ENCODE results near the gene TNNC2.
"Not testable (repeated sequence)": the region's sequence is repeated elsewhere in the genome, so short reads cannot be mapped to it uniquely, and the experiment has no call there.

TNNC2 gene

GRCh38 chr20:45827030-45827652 is at the start of gene TNNC2:
TNNC2 (minus strand) TSS chr20:45827312; CDS start chr20:45827248, 64 bp downstream.
- no peak for DNase-seq (ENCODE audit: low read depth, low spot score)

DNA sequence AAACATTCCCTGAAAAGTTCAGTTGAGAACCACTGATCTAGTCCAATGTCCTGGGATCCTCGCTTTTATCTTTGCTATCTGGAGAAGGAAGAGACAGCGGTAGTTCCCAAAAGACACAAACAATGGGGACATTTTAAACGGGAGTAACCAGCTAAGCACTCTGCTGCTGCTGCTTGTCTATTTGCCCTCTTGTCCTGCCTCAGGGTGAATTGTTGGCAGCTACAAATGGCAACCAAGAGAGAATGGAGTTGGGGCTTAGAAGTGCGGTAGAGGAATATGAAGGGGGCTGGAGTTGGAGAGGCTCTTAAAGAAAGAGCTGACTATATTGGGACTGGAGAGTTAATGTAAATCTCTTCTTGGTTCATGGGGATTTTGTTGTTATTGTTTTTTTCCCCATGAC is 47.5 kb upstream of the TNNC2 start:
- no peak for DNase-seq (ENCODE audit: low read depth, low spot score)

DNA sequence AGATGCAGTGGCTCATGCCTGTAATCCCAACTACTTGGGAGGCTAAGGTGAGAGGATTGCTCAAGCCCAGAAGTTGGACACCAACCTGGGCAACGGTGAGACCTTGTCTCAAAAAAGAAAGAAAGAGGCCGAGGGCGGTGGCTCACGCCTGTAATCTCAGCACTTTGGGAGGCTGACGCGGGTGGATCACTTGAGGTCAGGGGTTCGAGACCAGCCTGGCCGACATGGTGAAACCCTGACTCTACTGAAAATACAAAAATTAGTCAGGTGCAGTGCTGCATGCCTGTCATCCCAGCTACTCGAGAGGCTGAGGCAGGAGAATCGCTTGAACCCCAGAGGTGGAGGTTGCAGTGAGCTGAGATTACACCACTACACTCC is 47.0 kb upstream of the TNNC2 start:
- not testable (repeated sequence) for DNase-seq (ENCODE audit: low read depth, low spot score)

- DNase-seq (ENCODE audit: low read depth, low spot score), result no peak
Observed at GRCh38 chr20:45873409-45874103, 46.4 kb upstream of the TNNC2 start.

- no peak for DNase-seq (ENCODE audit: low read depth, low spot score)
Observed at GRCh38 chr20:45872626-45873025, 45.5 kb upstream of the TNNC2 start.

DNA sequence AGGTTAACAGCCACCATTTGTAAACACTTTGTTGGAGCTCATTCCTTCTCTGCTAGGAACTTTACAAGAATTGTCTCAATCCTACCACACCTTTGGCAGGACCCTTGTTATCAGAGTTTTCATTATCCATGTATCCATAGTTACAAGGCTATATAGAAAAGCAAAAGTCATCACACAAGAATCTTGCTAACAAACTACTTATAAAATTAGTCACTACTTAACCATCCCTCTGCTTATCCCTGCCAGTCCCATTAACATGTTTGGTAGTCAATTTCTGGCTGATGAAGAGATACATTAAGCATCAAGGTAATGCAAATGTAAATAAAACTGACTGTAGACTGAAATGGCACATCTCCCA is 40.7 kb upstream of the TNNC2 start:
- DNase-seq (ENCODE audit: low read depth, low spot score), result no peak

DNA sequence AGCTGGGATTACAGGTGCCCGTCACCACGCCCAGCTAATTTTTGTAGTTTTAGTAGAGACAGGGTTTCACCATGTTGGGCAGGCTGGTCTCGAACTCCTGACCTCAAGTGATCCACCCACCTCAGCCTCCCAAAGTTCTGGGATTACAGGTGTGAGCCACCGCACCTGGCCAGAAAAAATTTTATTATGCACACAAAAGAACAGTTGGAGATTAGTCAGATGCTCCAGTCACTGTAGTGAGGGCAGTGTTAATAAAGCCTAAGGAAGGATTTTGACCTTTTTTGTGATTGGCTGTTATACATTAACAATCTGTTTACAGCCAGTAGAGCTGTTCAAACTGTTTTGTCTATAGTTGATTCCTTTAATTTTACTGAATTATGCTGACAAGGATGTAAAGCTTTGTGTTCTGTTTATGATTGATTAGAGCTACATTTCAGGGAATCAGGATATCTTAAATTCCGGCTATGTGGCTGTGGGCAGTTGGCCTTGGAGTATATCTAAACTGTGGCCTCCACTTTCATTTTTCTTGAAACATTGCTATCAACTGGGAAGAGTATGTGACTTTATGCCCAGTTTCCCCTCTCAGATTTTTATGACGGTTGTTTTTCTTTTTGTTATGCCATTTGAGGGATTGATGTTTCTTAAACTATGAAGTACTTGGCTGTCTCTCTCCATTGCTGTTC is 40.2 kb upstream of the TNNC2 start:
- no peak for DNase-seq (ENCODE audit: low read depth, low spot score)

DNA sequence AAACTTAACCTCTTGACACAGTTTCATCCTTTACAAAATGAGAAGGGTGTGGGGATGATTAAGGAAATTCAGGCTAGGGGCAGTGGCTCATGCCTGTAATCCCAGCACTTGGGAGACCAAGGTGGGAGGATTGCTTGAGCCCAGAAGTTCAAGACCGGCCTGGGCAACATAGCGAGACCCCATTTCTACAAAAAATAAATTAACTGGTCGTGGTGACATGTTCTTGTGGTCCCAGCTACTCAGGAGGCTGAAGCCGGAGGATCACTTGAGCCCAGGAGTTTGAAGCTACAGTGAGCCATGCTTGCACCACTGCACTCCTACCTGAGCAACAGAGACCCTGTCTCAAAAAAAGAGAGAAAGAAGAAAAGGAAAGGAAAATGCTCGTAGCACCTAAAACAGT is 39.3 kb upstream of the TNNC2 start:
- DNase-seq (ENCODE audit: low read depth, low spot score), result no peak

GRCh38 chr20:45863543-45864470 is 36.7 kb upstream of the TNNC2 start:
- DNase-seq (ENCODE audit: low read depth, low spot score), result no peak

DNA sequence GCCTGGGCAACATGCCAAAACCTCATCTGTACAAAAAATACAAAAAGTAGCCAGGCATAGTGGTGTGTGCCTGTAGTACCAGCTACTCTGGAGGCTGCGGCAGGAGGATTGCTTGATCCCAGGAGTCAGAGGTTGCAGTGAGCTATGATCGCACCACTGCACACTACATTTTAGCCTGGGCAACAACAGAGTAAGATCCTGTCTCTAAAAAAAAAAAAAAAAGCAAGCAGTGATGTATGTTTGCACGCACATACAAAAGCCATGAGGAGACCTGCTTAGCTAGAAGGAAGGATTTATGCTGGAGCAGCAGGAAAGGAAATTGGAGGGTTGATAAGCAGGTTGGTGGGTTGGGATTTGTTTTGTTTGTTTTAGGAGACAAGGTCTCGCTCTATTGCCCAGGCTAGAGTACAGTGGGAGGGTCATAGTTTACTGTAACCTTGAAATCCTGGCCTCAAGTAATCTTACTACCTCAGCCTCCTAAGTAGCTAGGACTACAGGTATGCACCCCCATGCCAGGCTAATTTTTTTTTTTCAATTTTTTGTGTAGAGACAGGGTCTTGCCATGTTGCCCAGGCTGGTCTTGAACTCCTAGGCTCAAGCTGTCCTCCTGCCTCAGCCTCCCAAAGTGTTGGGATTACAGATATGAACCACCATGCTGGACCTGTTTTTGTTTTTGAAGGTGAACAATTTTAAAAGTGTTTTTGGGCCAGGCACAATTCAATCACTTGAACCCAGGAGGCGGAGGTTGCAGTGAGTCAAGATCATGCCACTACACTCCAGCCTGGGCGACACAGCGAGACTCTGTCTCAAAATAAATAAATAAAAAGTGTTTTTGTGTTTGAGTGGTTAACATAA is 34.3 kb upstream of the TNNC2 start:
- no peak for DNase-seq (ENCODE audit: low read depth, low spot score)

GRCh38 chr20:45860560-45861220 is 33.6 kb upstream of the TNNC2 start:
- DNase-seq (ENCODE audit: low read depth, low spot score), result no peak

DNA sequence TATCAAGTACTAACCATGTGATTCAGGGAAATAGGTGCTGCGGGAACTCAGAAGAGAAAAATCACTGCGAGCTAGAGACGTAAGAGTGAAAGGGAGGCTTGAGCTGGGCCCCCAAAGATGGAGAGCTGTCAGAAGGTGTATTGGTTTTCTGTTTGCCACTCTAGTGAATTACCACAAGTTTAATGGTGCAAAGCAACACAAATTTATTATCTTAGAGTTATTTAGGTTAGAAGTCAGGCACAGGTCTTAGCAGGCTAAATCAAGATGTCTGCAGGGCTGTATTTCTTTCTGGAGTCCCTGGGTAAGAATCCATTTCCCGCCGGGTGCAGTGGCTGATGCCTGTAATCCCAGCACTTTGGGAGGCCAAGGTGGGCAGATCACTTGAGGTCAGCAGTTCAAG is 32.8 kb upstream of the TNNC2 start:
- no peak for DNase-seq (ENCODE audit: low read depth, low spot score)

DNA sequence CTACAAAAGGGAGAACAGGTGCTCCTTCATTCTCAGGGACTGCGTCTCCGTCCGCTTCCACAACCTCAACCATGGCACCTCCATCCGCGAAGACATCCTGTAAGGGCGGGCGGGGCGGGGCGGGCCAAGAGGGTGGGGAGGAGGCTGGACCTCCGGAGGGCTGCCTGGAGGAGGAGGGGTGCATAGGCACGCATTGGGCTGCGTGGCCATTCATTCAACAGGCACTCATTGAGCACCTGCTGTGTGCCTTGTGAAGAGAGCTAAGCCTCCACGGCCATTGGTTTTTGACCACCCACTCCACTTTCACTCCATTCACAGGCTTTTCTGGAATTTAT is 30.7 kb upstream of the TNNC2 start:
- no peak for DNase-seq (ENCODE audit: low read depth, low spot score)

GRCh38 chr20:45857114-45857881 is 30.2 kb upstream of the TNNC2 start, which contains the start of the genes ACOT8 and ZSWIM3:
ACOT8 (minus strand) TSS chr20:45857392; CDS start chr20:45857315, 77 bp downstream.
ZSWIM3 (plus strand) TSS chr20:45857614; CDS start chr20:45857826, 212 bp downstream.
- peak; percentile 98 for DNase-seq (ENCODE audit: low read depth, low spot score)

DNA sequence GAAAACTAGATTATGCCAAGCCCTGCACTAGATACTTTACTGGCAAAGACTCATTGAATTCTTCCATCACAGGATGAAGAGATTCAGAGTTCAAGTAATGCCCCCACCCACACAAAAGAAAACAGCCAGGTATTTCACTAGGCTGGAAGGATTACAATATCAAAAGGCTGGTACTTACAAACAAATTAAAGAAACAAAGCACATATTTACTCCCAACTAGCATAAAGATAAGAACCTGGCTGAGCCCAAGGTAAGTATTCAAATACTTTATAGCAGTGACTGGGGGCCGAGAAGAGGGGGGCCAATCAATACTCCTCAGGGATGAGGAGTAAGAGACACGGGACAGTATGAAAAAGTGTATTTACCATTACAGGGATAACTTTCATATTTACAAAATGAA is 26.4 kb upstream of the TNNC2 start:
- DNase-seq (ENCODE audit: low read depth, low spot score), result no peak

DNA sequence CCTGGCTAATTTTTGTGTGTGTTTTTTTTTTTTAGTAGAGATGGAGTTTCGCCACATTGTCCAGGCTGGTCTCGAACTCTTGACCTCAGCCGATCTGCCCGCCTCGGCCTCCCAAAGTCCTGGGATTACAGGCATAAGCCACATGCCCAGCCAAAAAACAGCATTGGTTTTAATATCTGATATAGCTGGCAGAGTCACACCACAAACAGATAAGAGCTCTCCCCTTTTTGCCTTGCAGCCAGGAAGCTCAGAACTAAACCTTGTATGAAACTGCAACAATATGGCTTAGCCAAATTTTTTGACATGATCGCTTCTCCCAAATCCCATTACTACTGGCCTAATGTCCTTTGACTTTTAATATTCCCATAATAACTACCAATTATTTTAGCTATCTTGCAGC is 25.2 kb upstream of the TNNC2 start:
- DNase-seq (ENCODE audit: low read depth, low spot score), result no peak

DNA sequence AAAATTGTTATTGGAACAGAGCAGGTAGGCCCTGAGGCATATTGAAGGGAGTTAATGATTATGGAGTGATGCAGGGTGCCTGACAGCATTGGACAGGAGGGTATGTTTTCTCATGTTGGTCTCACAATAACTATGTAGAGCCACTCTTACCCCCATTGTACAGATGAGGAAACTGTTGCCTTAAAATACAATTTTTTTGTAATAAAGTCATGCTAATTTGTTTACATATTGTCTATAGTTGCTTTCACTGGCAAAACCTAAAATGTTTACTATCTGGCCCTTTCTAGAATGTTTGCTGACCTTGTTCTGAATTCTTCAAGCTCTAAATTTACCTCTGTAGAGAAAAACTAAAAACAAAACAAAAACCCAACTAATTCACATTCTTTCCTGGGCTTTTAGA is 24.4 kb upstream of the TNNC2 start:
- DNase-seq (ENCODE audit: low read depth, low spot score), result no peak

DNA sequence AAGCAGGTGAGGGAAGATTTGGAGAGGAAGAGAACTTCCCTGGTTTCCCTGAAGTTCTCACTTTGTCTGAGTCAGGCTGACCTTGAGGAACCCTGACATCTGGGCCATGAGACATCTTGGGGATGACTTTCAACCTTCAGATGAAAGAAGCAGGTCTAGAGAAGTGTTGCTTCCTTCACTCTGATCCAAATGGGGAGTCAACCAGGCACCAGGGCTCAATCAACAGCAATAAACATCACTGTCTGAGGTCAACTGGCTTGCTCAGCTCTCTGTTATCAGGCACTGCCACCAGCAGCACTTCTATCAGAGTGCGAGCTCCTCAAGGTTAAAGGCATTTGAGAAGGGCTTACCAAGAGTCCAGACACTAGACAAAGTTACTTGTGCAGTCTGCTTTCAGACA is 23.8 kb upstream of the TNNC2 start:
- DNase-seq (ENCODE audit: low read depth, low spot score), result no peak

- DNase-seq (ENCODE audit: low read depth, low spot score), result no peak
Observed at GRCh38 chr20:45850238-45850637, 23.1 kb upstream of the TNNC2 start.
